Left lobe of liver (tissue), 2 donors: ENCODE data around the gene PBX4. TPM values are rescaled to one million over a fixed set of nuclear protein-coding genes. Genes with fewer than 3 reads are reported as not detected.

ENCODE experiments used
- ATAC-seq: fragments of 200-7000 bp; cut with Tn5 transposase; one replicate; pipeline ENCODE4 v1.9.1; 2020; ENCODE audit warnings: mild to moderate bottlenecking, moderate library complexity
- DNase-seq: peaks from one replicate; pipeline ENCODE4 v3.0.0-alpha.2; 2020; ENCODE audit warnings: low spot score
- total RNA-seq: library from RNA; stranded (reverse); gene quantifications from one replicate; pipeline ENCODE4 v1.2.1, GENCODE V29; 2021
- donor health status: DM: no; HTN: no; CAD: no; lungs with moderate emphysema.
- donor health status: DM: no; HTN: yes; CAD: no.

PBX4 gene
- total RNA-seq, 1 donor from 2014 or later: 0.18 TPM

DNA sequence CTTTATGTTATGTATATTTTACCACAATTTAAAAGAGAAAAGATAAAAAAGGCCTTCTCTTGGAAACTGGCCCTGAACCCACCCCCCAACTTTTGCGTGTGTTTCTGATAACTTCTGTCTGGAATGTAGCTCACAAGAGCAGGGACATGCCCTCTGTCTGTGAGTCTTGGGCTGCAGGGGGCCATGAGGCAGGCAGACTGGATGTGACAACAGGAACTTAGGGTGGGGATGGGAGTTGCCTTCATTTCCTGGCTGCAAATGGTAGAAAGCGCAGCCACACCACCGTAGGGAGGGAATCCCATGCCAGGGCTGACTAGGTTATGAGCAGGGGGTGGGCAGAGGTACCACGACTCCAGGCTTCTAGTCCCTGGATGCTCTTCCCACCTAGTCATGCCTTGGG is 58.6 kb downstream of the PBX4 start:
- no peak for ATAC-seq
- no peak for DNase-seq

DNA sequence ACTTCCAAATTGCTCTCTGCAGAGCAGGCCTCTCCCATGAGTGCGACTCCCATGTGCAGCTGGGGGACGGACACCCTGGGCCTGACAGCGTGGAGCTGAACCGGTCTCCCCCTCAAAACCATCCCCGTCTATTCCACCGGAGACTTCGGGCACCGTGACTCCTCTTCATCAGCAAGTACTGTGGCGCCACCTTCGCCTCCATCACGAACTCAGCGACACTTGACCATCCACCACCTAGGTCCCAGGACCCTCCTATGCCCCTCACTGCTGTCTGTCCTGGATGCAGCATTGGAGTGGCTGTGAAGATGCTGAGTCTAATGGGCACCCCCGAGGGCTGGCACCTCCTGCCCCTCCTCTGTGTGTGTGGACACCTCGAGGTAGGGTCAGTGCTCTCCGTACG is 59.9 kb downstream of the PBX4 start:
- ATAC-seq: no peak
- DNase-seq: no peak

DNA sequence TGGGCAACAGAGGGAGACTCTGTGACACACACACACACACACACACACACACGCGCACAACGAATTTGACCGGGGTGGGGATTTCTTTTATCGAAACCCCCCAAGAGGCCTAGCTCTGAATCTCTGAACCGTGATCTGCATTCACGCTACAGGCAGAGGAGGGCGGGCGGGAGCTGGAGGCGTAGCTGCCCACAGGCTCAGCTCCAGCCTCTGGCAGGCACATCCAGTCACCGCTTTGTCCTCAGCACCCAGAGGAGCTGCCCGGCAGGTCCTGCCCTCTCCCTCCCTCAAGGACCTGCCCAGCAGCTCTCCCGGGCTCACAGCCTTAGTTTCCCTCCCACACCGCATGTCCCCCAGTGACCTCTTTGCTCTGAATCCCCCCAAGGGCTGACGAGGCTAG is 60.4 kb downstream of the PBX4 start:
- no peak for DNase-seq
- ATAC-seq: no peak

DNA sequence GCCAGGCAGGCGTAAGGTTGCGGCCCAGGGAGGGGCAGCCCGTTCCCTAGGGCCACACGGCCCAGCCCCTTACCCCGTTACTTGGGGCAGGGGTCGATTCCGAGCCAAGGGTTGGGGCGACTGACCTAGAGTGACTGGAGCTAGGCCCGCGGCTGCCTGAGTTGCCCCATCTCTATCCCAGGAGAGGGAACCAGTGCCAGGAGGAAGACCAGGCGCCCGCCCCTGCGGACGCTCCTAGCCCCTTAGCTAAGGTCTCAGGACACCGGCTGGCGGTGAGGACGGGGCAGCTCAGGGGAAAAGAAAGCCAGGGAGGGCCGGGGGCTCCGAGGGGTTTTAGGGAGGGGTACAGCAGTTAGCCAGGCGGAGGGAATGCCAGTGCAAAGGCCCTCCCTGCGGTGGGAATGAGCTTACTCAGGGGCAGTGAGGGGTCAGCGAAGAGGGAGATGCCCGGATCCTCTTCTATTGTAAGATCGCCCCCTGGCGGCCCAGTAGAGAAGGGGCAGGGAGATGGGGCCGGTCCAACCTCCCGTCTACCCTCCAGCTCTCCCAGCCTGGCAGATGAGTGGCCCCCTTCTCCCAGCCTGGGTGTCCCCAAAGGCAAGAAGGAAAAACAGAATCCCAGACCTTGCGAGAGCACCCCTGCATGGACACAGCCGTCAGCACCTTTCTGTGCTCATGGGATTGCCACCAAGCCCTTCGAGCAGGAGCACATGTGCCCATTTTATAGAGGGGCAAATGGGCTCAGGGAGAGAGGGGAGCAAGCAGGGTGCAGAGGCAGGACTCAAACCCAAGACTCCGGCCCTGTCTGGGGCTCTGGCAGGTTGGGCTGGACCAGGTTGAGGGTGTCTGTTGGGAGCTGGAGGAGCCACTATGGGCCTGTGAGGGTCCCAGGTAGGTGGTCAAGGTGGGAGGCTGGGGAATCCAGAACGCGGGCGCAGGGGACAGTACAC is 64.1 kb downstream of the PBX4 start:
- peak; percentile 66 for ATAC-seq
- DNase-seq: no peak

DNA sequence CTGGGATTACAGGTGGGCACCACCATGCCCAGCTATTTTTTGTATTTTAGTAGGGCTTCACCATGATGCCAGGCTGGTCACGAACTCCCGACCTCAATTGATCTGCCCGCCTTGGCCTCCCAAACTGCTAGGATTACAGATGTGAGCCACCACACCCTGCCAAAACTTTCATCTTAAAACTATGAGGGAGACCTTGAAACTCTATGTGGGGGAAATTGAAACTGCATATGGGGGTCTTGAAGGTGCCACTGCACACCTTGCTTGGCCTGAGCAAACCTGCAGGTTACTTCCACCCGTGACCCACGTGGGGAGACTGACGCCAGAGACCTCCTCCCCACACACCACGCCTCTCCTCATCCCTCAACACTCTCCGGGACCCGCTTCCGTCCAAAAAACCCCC is 64.8 kb downstream of the PBX4 start:
- ATAC-seq (no peak), DNase-seq (no peak)

GRCh38 chr19:19552798-19553197 is 65.7 kb downstream of the PBX4 start:
- ATAC-seq (peak; percentile 42), DNase-seq (no peak)

- DNase-seq: no peak
- no peak for ATAC-seq
Measured at GRCh38 chr19:19551853-19552192, 66.7 kb downstream of the PBX4 start.

- ATAC-seq (no peak), DNase-seq (no peak)
Measured at GRCh38 chr19:19550972-19551852, 67.3 kb downstream of the PBX4 start.

- DNase-seq (no peak), ATAC-seq (no peak)
Measured at GRCh38 chr19:19550485-19550929, 68.0 kb downstream of the PBX4 start.

DNA sequence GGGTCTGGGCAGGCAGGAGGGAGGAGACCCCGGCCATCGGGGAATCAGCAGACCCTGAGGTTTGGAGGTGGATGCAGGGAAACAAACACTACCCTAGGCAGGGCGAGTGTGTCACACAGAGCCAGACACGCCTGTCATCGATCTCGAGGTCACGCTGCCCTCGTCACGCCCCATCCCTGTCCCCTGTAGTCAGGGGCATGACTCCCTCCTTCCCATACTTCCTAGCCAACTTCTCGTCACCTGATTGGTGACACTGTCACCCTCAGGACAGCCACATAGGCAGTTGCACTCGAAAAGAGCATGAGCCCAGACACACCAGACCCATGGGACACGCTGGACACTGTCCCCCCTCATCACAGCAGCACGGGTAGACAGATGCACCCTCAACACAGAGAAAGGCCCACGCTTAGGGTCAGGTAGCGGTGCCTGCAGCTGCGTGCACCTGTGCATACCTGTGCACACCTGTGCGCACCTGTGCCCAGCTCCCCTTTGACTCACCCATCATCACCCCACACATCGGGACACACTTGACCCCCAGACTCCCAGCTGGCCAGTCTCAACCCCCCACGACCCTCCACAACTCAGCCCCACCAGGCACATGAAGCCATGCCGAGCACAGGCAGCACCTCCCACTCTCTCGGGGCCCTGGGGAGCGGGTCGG is 68.6 kb downstream of the PBX4 start:
- DNase-seq: no peak
- ATAC-seq: no peak

DNA sequence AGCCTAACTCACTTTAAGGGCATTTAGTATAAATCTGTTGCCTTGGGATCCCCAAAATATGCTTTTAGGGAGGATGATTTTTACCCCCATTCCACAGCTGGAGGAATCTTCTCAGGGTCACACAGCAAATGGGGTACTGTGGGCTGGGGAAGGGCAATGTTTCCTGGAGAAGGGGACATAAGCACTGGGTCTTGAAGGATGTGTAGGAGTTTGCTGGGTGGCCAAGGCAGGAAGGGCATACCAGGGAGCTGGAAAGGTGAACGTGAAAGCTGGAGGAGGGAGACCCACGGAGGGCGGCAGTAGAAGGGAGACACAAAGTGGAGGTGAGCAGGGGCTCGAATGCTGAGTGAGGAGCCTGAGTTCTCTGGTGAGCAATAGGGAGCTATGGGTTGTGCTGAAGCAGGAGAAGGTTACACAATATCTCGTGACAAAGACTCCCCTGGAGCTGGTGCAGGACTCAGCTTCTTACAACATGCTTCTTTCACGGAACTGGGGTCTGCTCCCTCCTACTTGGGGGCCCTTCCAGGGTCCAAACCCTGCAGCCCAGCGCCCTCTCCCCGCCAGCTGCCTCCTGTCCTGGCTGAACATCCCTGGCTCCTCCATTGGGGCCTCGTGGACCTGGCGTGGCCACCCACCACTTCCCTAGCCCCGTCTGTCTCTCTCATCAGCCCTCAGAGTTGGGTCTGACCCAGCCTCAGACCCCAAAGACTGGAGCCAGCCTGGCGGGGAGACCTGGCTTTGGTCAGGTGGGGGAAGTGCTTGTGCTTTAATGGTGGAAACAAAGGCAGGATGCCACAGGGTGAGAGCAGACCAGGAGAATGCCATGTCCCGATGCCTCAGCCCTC is 69.3 kb downstream of the PBX4 start:
- DNase-seq: no peak
- no peak for ATAC-seq

GRCh38 chr19:19547674-19548336 is 70.7 kb downstream of the PBX4 start:
- ATAC-seq (no peak), DNase-seq (no peak)

DNA sequence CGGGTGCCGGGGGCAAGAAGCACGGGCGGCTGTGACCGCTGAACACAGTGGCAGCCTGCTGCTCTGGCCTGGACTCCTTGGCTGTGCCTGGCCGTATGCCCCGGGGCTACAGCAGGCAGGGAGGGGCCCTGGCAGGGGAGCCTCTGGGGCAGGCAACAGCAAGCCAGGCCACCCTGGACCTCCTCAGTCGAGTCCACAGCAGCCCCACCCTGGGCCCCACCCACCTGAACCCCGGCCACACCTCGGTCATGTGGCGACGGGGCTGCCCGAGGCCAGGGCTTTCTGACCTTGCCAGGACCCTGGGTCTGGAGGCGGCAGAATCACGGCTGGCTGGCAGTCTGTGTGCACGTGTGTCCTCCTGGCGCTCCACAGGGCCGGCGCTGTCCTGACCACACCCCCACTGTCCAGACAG is 71.7 kb downstream of the PBX4 start:
- no peak for DNase-seq

GRCh38 chr19:19545707-19546106 is 72.8 kb downstream of the PBX4 start:
- ATAC-seq (no peak), DNase-seq (no peak)

More for the DNA sequence above, 71.7 kb downstream of the PBX4 start:
- ATAC-seq: no peak

DNA sequence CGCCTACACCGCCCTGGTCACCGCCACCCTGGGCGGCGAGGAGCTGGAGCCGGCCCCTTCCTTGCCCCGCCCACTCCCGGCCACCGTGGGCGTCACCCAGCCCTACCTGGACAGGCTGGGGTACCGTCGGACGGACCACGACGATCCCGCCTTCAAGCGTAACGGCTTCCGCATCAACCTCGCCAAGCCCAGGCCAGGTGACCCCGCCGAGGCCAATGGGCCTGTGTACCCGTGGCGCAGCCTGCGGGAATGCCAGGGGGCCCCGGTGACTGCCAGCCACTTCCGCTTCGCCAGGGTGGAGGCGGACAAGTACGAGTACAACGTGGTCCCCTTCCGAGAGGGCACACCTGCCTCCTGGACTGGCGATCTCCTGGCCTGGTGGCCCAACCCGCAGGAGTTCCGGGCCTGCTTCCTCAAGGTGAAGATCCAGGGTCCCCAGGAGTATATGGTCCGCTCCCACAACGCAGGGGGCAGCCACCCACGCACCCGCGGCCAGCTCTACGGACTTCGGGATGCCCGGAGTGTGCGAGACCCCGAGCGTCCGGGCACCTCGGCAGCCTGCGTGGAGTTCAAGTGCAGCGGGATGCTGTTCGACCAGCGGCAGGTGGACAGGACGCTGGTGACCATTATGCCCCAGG is 73.4 kb downstream of the PBX4 start:
- ATAC-seq: no peak
- DNase-seq: no peak

DNA sequence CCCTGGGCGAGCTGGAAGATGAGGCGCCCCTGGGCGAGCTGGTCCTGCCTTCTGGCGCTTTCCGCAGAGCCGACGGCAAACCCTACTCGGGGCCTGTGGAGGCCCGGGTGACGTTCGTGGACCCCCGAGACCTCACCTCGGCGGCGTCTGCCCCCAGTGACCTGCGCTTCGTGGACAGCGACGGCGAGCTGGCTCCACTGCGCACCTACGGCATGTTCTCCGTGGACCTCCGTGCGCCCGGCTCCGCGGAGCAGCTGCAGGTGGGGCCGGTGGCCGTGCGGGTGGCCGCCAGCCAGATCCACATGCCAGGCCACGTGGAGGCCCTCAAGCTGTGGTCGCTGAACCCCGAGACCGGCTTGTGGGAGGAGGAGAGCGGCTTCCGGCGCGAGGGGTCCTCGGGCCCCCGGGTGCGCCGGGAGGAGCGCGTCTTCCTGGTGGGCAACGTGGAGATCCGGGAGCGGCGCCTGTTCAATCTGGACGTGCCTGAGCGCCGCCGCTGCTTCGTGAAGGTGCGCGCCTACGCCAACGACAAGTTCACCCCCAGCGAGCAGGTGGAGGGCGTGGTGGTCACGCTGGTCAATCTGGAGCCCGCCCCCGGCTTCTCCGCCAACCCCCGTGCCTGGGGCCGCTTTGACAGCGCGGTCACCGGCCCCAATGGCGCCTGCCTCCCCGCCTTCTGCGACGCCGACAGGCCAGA is 74.1 kb downstream of the PBX4 start:
- ATAC-seq (no peak), DNase-seq (no peak)

- DNase-seq (no peak), ATAC-seq (no peak)
Measured at GRCh38 chr19:19543640-19544039, 74.8 kb downstream of the PBX4 start.

DNA sequence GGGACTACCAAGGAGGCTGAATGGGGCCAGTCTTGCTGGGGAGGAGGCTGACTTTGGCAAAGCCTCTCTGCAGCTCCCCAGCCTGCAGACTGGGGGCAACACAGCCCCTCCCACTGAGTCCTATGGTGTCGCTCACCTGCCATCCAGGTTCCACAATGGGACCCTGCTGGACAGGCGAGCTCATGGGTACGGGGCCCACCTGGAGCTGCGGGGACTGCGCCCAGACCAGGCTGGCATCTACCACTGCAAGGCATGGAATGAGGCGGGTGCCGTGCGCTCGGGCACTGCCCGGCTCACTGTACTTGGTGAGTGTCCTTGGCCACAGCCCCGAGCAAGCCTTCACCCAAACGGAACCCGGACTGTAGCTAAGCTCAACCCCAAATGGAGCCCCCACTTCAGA is 75.4 kb downstream of the PBX4 start:
- no peak for DNase-seq
- ATAC-seq: no peak

DNA sequence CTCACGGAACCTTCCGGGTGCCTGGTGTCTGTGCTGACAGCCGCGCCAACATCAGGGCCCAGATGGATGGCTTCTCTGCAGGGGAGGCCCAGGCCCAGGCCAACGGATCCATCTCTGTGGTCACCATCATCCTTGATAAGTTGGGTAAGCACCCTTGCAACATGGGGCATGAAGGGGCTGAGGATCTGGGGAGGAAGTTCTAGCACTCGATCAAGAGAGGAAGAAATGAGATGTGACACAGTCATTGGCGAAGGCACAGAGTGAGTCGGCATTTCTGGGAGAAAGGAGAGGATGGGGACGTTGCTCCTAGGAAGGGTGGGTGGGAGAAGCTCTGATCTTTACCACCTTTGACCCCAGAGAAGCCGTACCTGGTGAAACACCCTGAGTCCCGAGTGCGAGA is 76.0 kb downstream of the PBX4 start:
- no peak for DNase-seq
- no peak for ATAC-seq
